ENCODE data around the gene NFIX. TPM values are rescaled to one million over a fixed set of nuclear protein-coding genes. Genes with fewer than 3 reads are reported as not detected.

The NFIX gene
- total and polyA plus RNA-seq, 9 of the 15 experiments (the other 6 are each of a cell fraction or from before 2014, with no cell fraction given) = 0.28 to 26.8 (median 5.4) TPM

GRCh38 chr19:12967907-12968306 is 27.4 kb upstream of the NFIX start:
- no peaks in the 10 kb centered on the region for H3K27me3 ChIP-seq (ENCODE audit: control insufficient read depth in 2 of 2, insufficient read depth in 2 of 2, low read length in 2 of 2)
- H3K27ac ChIP-seq (ENCODE audit: extremely low read depth, low read depth, low read length) = no peak overlapping the region
- no peak overlapping the region for H3K4me2 ChIP-seq (ENCODE audit: insufficient read depth, low read length)
- DNase-seq (ENCODE audit: extremely low read depth in 1 of 4, low spot score in 3 of 4) (peak in 1 of 4 experiments; percentile 3), FAIRE-seq (no peak), ATAC-seq (no peak)
- H3K9me1 ChIP-seq (ENCODE audit: control insufficient read depth, insufficient read depth, low read length) = peaks cover 5% of the 10 kb centered on the region
- in situ Hi-C loops (cut with MboI) = loop anchor here (5.0 kb wide), 1 partner anchor 279 kb away; no protein-coding TSS in a partner anchor
- peaks cover 9 to 24% of the 10 kb centered on the region in 2 experiments; a peak in 4 of 5 replicates for H3K4me1 ChIP-seq (replicated peaks in 1 of 2; ENCODE audit: control insufficient read depth in 2 of 2, insufficient read depth in 2 of 2, low read length in 2 of 2)
- WGBS (ENCODE audit: insufficient coverage, low coverage, missing lambda C conversion rate) = 71% methylated on average over 3 of the region's 5 CpGs
- no peak overlapping the region for H3K9ac ChIP-seq (ENCODE audit: insufficient read depth in 1 of 2, low read depth in 2 of 2, low read length in 2 of 2)
- no peaks in the 10 kb centered on the region for H3K36me3 ChIP-seq (ENCODE audit: control insufficient read depth, insufficient read depth, low read length)
- intact Hi-C loops (cut with micrococcal nuclease) = loop anchor here (5.0 kb wide), 1 partner anchor 81 kb away; the partner anchor contains the start of gene KLF1
- CTCF ChIA-PET (ENCODE audit: low intra/inter-chr PET ratio) = no interaction called here
- H2AFZ ChIP-seq (ENCODE audit: low read depth, low read length) = no peak overlapping the region
- no peaks in the 10 kb centered on the region for H4K20me1 ChIP-seq (replicated peaks; ENCODE audit: control insufficient read depth, insufficient read depth, low read length)
- no TSS peak for BruUV-seq (replicated peaks)
- POLR2A ChIA-PET = interaction anchor here (0.6 to 1.8 kb wide), 3 partner anchors 12 to 187 kb away, joined by 3 to 7 read pairs (median 3); no protein-coding TSS in a partner anchor
- H3K9me3 ChIP-seq (replicated peaks; ENCODE audit: control insufficient read depth, insufficient read depth, low read depth, low read length) = no peaks in the 10 kb centered on the region
- TF ChIP-seq KDM1A (IDR thresholded peaks at IDR 0.05) (peak in 1 of 2 experiments; percentile 58; a peak in 1 of 4 replicates), BCOR (IDR thresholded peaks at IDR 0.05) (peak; percentile 85), ZFP36 (IDR thresholded peaks at IDR 0.05; ENCODE audit: low read depth, low read length, partially characterized antibody) (peak; percentile 43), ZNF121 (CRISPR knock-in tag; conservative IDR thresholded peaks at IDR 0.05) (peak; percentile 31; the same call in 1 of the 2 replicates), RBM25 (IDR thresholded peaks at IDR 0.05; ENCODE audit: low read depth, low read length, severe bottlenecking) (peak; percentile 87), NFE2L1 (tag; IDR thresholded peaks at IDR 0.05; ENCODE audit: borderline replicate concordance, low read depth) (no peak), ARID4B (CRISPR knock-in tag; IDR thresholded peaks at IDR 0.05) (no peak), KLF1 (tag; IDR thresholded peaks at IDR 0.05) (0 out of 2 replicates have a peak, but pooled peaks have one; percentile 56)
- H3K79me2 ChIP-seq (ENCODE audit: control insufficient read depth, insufficient read depth, low read length) = 0 out of 3 replicates have a peak, but pooled peaks cover 2% of the 10 kb centered on the region
- no peak overlapping the region for H3K4me3 ChIP-seq
